HK-2 (cell line): ENCODE data around the gene ILRUN.
"Not testable (repeated sequence)": the region's sequence is repeated elsewhere in the genome, so short reads cannot be mapped to it uniquely, and the experiment has no call there.

Source experiments
- DNase-seq: peaks from one replicate; pipeline ENCODE4 v3.0.0-alpha.2; 2018; ENCODE audit not compliant: unreplicated experiment

Gene ILRUN

DNA sequence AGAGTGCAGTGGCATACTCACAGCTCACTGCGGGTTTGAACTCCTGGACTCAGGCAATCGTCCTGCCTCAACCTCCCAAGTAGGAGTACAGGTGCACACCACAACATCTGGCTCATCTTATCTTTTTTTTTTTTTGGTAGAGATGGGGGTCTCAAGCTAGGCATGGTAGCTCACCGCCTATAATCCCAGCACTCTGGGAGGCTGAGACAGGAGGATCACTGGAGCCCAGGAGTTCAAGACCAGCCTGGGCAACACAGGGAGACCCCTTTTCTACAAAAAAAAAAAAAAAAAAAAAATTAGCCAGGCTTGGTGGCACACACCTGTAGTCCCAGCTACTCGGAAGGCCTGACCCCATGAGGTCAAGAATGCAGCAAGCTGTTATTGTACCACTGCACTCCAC, 31.5 kb downstream of the ILRUN start:
- DNase-seq: no peak

- no peak for DNase-seq
Observed at GRCh38 chr6:34664256-34664971, 32.2 kb downstream of the ILRUN start.

GRCh38 chr6:34663831-34664255, 32.7 kb downstream of the ILRUN start:
- no peak for DNase-seq

DNA sequence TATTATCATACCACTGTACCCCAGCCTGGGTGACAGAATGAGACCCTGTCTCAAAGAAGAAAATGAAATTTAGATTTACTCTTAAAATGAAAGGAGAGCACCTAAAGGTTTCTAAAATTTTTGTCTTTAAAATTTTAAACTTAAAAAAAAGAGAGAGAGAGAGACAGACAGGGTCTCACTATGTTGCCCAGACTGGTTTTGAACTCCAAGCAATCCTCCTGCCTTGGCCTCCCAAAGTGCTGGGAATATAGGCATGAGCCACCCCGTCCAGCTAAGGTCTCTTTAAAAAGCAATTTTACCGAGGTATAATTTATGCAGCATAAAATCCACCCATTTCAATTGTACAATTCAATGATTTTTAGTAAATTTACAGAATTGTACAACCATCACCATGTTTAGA, 33.2 kb downstream of the ILRUN start:
- DNase-seq: no peak

GRCh38 chr6:34661357-34661756, 35.2 kb downstream of the ILRUN start:
- DNase-seq: no peak

DNA sequence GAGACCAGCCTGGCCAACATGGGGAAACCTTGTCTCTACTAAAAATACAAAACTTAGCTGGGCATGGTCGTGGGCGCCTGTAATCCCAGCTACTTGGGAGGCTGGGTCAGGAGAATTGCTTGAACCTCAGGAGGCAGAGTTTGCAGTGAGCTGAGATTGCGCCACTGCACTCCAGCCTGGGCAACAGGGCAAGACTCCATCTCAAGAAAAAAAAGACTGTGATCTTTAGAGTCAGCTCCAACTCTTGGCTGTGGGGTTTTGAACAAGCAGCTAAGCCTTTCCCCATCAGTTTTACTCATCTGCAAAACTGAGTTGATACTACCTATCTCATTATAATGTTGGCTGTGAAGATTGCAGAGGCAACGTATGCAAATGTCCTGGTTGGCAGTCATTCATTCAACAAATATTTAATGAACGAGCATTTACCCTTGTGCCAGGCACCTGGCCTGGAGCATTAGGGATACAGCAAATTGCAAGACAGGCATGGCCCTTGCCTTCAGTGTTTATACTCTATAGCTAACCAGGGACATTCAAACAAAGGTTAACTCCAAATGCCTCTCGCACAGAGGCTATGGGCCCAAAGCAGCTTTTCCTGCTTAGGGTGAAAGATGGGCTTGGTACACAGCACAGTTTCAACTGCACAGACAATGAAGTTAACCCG, 37.8 kb downstream of the ILRUN start:
- DNase-seq: no peak

- DNase-seq: not testable (repeated sequence)
Observed at GRCh38 chr6:34657979-34658480, 38.5 kb downstream of the ILRUN start.

GRCh38 chr6:34657307-34657978, 39.1 kb downstream of the ILRUN start:
- peak; percentile 41 for DNase-seq

- no peak for DNase-seq
Observed at GRCh38 chr6:34657037-34657306, 39.6 kb downstream of the ILRUN start.

GRCh38 chr6:34656378-34657036, 40.1 kb downstream of the ILRUN start:
- DNase-seq: no peak

DNA sequence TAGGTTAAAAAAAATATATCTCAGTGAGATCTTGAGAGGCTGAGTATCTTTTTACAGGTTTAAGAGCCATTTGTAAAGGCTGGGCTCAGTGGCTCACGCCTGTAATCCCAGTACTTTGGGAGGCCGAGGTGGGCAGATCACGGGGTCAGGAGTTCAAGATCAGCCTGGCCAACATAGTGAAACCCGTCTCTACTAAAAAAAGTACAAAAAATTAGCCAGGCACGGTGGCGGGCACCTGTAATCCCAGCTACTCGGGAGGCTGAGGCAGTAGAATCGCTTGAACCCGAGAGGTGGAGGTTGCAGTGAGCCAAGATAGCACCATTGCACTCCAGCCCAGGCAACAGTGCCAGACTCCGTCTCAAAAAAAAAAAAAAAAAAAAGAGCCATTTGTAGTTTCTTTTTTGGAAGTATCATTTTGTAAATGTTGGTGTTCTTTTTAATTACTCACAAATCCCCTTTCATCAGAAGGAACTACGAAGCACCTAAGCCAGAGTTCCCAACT, 40.6 kb downstream of the ILRUN start:
- DNase-seq: not testable (repeated sequence)

DNA sequence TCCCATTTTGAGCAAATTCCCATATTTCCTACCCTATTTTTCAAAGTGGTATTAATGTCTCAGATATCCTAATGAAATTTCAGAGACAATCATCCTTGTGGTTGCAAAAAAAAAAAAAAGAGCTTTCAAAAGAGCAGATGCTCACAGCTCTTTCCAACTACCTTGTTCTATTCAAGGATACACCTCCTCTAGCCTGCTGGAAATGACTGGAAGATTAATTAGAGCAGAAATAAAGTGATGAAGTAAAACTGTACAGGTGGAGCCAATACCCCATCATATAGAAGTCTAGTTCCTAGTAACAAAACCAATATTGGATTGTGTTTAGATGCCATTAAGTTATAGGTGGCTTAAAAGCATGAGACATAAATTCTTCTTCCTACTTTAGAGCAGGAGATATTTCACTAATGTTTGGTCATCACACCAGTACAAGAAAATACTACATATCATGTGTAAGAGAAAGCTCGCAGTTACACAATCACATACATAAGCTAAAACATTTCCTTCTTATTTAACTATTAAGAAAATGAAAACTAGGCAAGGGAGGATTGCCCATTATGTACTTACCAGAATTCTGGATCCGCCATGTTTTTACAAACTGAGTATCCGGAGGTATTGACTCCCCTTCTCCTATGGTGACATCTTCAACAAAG, 42.4 kb downstream of the ILRUN start:
- DNase-seq: no peak

DNA sequence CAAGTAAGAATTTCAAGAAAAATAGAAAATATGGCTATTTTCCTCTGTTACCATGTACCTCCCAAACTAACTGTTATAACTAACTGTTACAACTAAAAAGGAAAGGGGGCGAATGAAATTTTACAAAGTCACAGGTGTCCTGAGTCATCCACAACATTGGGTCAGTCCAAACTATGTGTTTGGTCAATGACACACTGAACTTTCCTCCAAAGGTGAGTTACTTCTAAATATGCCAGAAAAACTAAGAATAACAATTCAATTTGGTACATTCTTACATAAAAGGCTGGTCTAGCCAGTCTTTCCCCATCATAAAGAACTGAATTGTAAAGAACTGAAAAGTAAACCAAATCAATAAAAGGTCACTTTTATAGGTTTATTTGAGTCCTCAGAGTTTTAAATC, 44.3 kb downstream of the ILRUN start:
- DNase-seq: no peak

GRCh38 chr6:34650823-34651222, 45.7 kb downstream of the ILRUN start:
- no peak for DNase-seq

DNA sequence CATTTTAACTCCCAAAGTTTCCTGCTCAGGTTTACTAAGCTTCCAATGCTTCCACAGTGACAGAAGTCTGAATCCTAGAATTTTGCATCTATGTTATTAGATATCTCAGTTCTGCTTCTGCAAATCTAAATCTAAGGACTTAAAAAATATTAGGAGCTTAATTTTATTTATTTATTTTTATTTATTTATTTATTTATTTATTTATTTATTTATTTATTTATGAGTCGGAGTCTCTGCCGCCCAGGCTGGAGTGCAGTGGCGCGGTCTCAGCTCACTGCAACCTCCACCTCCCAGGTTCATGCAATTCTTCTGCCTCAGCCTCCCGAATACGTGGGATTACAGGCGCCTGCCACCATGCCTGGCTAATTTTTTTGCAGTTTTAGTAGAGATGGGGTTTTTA, 46.3 kb downstream of the ILRUN start:
- not testable (repeated sequence) for DNase-seq

GRCh38 chr6:34648806-34649205, 47.8 kb downstream of the ILRUN start:
- DNase-seq: no peak
